DMS114 treated with DMSO at 0.1 percent for 48 hours (cell line): Measurements from ENCODE around the gene ESRRA.

Experiments used
- DNase-seq: peaks from one replicate; lab custom pipeline; 2025; ENCODE audit not compliant: unreplicated experiment; lab: John Stamatoyannopoulos, UW

The ESRRA gene

DNA sequence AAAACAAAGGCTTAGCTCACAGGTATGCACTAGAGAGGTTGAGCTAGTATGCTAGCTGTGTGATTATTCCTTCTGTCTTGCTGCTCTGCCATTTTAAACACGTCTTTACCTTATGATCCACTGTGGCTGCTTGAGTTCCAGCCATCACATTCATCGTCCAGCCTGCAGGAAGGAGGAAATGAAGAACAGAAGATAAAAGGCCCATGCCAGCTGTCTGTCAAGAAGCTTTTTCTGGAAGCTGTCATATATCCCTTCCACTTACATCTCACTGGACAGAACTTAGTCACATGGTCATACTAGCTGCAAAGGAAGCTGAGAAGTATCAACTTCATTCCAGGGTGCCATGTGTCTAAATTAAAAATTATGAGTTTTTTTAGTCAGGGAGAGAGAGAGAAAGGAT is 22.1 kb downstream of the ESRRA start:
- DNase-seq = no peak

- no peak for DNase-seq
Measured at GRCh38 chr11:64327993-64328392, 22.7 kb downstream of the ESRRA start.

DNA sequence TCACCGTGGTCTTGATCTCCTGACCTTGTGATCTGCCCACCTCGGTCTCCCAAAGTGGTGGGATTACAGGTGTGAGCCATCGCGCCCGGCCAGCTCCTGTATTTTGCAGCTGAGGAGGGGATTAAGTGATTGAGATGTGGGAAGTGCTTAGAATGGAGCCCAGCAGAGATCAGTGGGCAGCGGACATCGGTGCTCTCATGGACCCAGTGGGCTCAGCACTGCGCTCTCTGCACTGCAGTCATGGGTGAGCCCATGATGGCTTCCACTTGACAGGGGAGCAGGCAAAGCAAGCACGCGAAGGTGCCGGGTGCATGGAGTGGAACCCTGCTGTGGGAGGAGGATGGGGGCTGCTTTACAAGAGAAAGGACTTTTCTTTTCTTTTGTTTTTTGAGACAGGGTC is 25.6 kb downstream of the ESRRA start:
- DNase-seq = no peak

GRCh38 chr11:64331569-64332371 is 26.4 kb downstream of the ESRRA start:
- DNase-seq = no peak

GRCh38 chr11:64333556-64333955 is 28.2 kb downstream of the ESRRA start:
- DNase-seq = no peak

GRCh38 chr11:64334764-64335735 is 29.7 kb downstream of the ESRRA start:
- no peak for DNase-seq

- DNase-seq = no peak
Measured at GRCh38 chr11:64337538-64338249, 32.4 kb downstream of the ESRRA start.

DNA sequence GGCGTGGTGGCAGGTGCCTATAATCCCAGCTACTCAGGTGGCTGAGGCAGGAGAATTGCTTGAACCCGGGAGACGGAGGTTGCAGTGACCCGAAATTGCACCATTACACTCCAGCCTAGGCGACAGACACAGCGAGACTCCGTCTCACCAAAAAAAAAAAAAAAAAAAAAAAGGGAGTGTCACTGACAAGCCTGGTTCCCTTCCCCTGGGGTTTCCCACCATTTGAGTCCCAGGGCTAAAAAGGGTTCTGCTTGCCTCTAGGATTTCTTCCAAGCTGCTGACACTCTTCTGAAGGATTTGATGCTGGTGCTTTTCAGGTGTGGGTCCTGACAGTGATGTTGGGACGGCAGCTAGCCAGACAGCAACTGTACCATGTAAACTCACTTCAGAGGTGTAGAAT is 33.4 kb downstream of the ESRRA start:
- no peak for DNase-seq

DNA sequence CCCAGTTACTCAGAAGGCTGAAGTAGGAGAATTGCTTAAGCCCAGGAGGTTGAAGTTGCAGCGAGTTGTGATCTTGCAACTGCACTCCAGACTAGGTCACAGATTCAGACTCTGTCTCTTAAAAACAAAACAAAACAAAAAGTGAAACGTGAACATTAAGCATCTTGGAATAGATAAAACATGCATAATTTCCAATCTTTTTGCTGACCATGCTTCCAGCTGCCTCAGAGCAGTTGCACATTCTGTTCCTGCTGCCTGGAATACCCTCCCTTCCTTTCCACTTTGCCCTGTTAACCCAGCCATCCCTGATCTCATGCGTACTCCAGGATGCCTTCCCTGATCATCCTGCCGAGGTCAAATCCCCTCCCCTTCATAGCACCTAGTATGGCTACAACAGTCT is 34.0 kb downstream of the ESRRA start:
- DNase-seq = no peak

DNA sequence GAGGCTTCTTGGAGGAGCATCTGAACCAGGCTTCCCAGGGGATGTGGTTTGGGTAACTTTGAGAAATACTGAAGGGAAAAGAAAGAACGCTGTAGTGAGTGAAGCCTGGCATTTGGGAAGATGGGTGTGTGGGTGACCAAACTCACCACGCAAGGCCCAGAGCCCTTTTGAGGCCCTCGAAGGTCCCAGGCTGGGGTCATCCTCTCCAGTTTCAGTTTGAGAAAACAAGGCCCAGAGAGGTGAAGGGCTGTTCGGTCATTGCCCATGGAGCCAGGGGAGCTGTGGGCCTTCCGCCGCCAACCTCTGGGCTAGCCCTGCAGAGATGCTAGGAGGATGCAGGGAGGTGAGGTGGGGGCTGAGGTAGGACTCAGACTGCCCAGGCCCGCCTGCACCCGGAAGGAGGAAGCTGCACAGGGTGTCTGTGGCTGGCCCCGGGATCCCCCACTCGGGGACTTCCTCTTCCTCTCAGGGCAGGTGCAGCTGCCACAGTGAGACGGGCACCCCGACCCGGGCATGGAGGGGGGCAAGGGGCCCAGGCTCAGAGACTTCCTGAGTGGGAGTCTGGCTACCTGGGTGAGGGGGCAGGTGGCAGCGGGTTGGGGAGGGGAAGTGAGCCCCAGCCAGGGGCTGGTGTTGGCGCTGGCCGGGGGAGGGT is 34.6 kb downstream of the ESRRA start, which contains the start of gene CCDC88B:
CCDC88B (plus strand) TSS at position 451 of the 655 bp plus-strand sequence; CDS start at position 514, 63 bp downstream.
- DNase-seq = no peak

GRCh38 chr11:64340671-64341335 is 35.5 kb downstream of the ESRRA start:
- DNase-seq = no peak

GRCh38 chr11:64341429-64341828 is 36.1 kb downstream of the ESRRA start:
- no peak for DNase-seq

- peak; percentile 62 for DNase-seq
Measured at GRCh38 chr11:64341851-64342791, 36.8 kb downstream of the ESRRA start.

GRCh38 chr11:64342869-64343745 is 37.8 kb downstream of the ESRRA start:
- no peak for DNase-seq

DNA sequence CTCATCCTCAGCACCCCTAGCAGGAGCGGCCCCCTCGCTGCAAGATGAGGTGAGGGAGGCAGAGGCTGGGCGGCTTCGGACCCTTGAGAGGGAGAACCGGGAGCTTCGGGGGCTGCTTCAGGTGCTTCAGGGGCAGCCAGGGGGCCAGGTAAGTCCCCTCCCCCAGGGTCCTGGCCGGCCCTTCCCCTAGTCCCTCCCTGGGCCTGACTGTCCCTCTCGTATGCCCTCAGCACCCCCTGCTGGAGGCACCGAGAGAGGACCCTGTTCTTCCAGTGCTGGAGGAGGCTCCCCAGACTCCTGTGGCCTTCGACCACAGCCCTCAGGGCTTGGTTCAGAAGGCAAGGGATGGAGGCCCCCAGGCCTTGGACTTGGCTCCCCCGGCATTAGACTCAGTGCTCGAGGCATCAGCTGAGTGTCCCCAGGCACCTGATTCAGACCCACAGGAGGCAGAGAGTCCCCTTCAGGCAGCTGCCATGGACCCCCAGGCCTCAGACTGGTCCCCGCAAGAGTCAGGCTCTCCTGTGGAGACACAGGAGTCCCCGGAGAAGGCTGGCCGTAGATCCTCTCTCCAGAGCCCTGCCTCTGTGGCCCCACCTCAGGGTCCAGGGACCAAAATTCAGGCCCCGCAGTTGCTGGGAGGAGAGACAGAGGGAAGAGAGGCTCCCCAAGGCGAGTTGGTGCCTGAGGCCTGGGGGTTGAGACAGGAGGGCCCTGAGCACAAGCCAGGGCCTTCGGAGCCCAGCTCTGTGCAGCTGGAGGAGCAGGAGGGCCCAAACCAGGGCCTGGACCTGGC is 38.6 kb downstream of the ESRRA start:
- DNase-seq = no peak

DNA sequence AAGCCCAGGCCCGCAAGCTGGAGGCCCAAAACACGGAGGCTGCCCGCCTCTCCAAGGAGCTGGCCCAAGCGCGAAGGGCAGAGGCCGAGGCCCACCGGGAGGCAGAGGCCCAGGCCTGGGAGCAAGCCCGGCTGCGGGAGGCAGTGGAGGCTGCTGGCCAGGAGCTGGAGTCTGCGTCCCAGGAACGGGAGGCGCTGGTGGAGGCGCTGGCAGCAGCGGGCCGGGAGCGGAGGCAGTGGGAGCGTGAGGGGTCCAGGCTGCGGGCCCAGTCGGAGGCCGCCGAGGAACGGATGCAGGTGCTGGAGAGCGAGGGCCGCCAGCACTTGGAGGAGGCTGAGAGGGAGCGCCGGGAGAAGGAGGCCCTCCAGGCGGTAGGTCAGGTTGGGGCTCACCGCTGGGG is 39.5 kb downstream of the ESRRA start:
- DNase-seq = no peak

- DNase-seq = no peak
Measured at GRCh38 chr11:64347193-64347867, 42.0 kb downstream of the ESRRA start.
